SK-N-MC (cell line): ENCODE data around the gene NCKAP5.

Experiments used
- DNase-seq: peaks from one replicate; pipeline ENCODE4 v3.0.0-alpha.2; 2011; ENCODE audit warnings: low read depth, low spot score
- H3K27ac ChIP-seq: fragments of 200-600 bp; sonication (generic); 2 replicates; pipeline ENCODE4 v1.5.1; 2016; ENCODE audit warnings: mixed run types
- H3K36me3 ChIP-seq: fragments of 200-600 bp; sonication (generic); 2 replicates; pipeline ENCODE4 v1.6.1; 2017; ENCODE audit warnings: antibody characterized with exemption, low read length, mixed read lengths; ENCODE audit not compliant: insufficient read depth
- H3K4me3 ChIP-seq: fragments of 200-600 bp; sonication (generic); 2 replicates; pipeline ENCODE4 v1.5.1; 2016
- H3K9ac ChIP-seq: fragments of 200-600 bp; sonication (generic); 2 replicates; pipeline ENCODE4 v1.8.0; 2017; ENCODE audit warnings: mixed run types, mixed read lengths; ENCODE audit not compliant: insufficient read length
- H3K9me3 ChIP-seq: fragments of 200-600 bp; sonication (generic); 2 replicates; pipeline ENCODE4 v1.6.1; 2017; ENCODE audit warnings: low read depth, mild to moderate bottlenecking, antibody characterized with exemption, low read length, moderate library complexity, mixed read lengths
- EZH2 ChIP-seq: fragments of 200-600 bp; sonication (generic); IDR thresholded peaks from one replicate; pipeline ENCODE4 v1.6.1; 2017; ENCODE audit warnings: antibody characterized with exemption
- FOXP2 ChIP-seq: optimal IDR thresholded peaks from 2 replicates; pipeline ENCODE3; 2011; ENCODE audit warnings: mild to moderate bottlenecking, moderate library complexity; ENCODE audit not compliant: insufficient read depth; ENCODE audit errors: extremely low read length, control extremely low read depth
- POLR2AphosphoS5 ChIP-seq: IDR thresholded peaks from 2 replicates; pipeline ENCODE4 v1.6.1; 2012; ENCODE audit warnings: mild to moderate bottlenecking, low read depth, low read length, borderline replicate concordance

The NCKAP5 gene

GRCh38 chr2:133266926-133267590, 301.2 kb downstream of the NCKAP5 start:
- H3K9ac ChIP-seq = peak overlapping the region; percentile 72
- peak overlapping the region; percentile 83 for H3K4me3 ChIP-seq
- no peak for DNase-seq
- TF ChIP-seq POLR2AphosphoS5 = no peak
- no peak for TF ChIP-seq EZH2
- no peak for TF ChIP-seq FOXP2
- H3K9me3 ChIP-seq = no peaks in the 10 kb centered on the region
- H3K27ac ChIP-seq = no peak overlapping the region
- no peaks in the 10 kb centered on the region for H3K36me3 ChIP-seq

- Histone ChIP-seq H3K4me3 (peak overlapping the region; percentile 83), H3K27ac (no peak overlapping the region), H3K9me3 (no peaks in the 10 kb centered on the region), H3K9ac (peak overlapping the region; percentile 72), H3K36me3 (no peaks in the 10 kb centered on the region)
- no peak for DNase-seq
- TF ChIP-seq FOXP2 = no peak
- TF ChIP-seq POLR2AphosphoS5 = peak; percentile 24; the same call in 1 of the 2 replicates
Measured at GRCh38 chr2:133266041-133266925, 302.0 kb downstream of the NCKAP5 start.

DNA sequence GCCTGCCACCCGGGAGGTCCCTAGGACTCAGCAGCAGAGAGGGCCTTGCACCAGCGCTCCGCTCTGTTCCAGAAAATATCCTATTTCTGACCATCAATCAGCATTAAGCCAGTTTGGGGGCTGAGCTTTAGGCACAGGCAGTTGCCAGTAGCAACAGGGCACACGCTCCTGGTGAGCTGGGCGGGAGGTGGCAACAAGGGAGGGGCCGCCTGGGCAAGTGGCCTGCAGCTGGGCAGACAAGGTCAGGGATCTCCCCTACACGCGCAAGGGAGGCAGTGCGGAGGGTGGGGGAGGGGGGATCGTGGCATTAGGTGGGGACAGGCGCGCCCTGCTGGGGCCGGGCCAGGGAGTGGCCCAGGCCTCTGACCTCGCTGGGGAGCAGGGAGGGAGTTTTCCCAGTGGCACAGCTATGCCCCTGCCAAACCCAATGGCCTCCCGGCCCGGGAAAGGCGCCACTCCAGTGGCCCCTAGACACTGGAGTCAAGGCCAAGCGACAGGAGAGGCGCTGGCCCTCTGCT, 302.8 kb downstream of the NCKAP5 start:
- Histone ChIP-seq H3K36me3 (no peaks in the 10 kb centered on the region), H3K9ac (no peak overlapping the region), H3K9me3 (no peaks in the 10 kb centered on the region), H3K27ac (no peak overlapping the region), H3K4me3 (peak overlapping the region; percentile 83)
- no peak for TF ChIP-seq EZH2
- no peak for TF ChIP-seq POLR2AphosphoS5
- TF ChIP-seq FOXP2 = no peak
- no peak for DNase-seq

DNA sequence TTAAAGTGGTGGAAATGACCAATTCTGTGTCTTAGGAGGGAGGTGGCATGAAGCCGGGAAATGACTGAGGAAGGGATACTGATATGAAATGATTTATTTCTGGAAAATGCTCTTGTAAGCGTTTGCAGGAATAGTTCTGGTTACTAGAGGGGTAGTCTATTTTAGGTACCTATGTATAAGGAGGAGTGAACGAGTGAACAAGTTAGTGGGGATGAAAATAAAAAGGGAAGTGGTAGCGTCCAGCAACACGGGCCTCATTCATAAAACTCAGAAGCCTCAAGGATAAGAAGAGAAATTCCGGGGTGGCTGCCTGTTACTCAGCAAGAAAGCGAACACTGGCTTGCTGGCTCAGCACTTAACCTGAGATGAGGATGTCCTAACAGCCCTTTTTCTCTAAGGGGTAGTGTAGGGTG, 303.3 kb downstream of the NCKAP5 start:
- no peak for DNase-seq
- Histone ChIP-seq H3K4me3 (peak overlapping the region; percentile 83), H3K27ac (no peak overlapping the region), H3K9ac (peak overlapping the region; percentile 2), H3K9me3 (no peaks in the 10 kb centered on the region), H3K36me3 (no peaks in the 10 kb centered on the region)
- no peak for TF ChIP-seq EZH2
- no peak for TF ChIP-seq FOXP2
- TF ChIP-seq POLR2AphosphoS5 = no peak

GRCh38 chr2:133262893-133263292, 305.4 kb downstream of the NCKAP5 start:
- Histone ChIP-seq H3K27ac (peak overlapping the region; percentile 76; the same call in 1 of the 2 replicates), H3K9me3 (no peaks in the 10 kb centered on the region), H3K4me3 (peak overlapping the region; percentile 83; the same call in 1 of the 2 replicates), H3K9ac (no peak overlapping the region), H3K36me3 (no peaks in the 10 kb centered on the region)
- no peak for DNase-seq
- no peak for TF ChIP-seq FOXP2
- TF ChIP-seq EZH2 = no peak
- TF ChIP-seq POLR2AphosphoS5 = no peak

DNA sequence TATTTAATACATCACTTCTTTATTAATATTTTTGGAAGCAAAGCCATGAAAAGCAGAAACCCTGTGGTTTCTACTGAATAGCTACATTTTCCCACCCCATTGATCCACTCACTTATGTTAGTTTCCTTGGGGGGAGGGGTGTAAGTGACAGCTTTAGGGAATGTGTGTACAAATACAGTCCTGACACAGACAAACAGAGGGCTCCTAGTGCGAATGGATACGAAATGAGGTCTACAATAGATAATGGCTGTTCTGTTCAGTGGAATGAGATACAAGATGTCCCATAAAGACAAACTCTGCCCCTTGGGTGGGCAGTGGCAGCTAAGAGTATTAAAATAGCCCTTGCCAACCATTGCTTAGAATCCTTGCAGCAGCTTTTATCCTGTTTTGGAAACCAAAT, 312.9 kb downstream of the NCKAP5 start:
- no peak overlapping the region for H3K9ac ChIP-seq
- no peaks in the 10 kb centered on the region for H3K9me3 ChIP-seq
- DNase-seq = no peak
- peaks cover 4% of the 10 kb centered on the region; the same call in 1 of the 2 replicates for H3K36me3 ChIP-seq
- H3K4me3 ChIP-seq = no peak overlapping the region
- no peak overlapping the region for H3K27ac ChIP-seq
- TF ChIP-seq EZH2 (no peak), POLR2AphosphoS5 (no peak), FOXP2 (no peak)

GRCh38 chr2:133253793-133254192, 314.5 kb downstream of the NCKAP5 start:
- no peak overlapping the region for H3K9ac ChIP-seq
- no peak overlapping the region for H3K27ac ChIP-seq
- DNase-seq = no peak
- H3K36me3 ChIP-seq = peaks cover 4% of the 10 kb centered on the region; the same call in 1 of the 2 replicates
- TF ChIP-seq POLR2AphosphoS5 = no peak
- TF ChIP-seq EZH2 = no peak
- no peak for TF ChIP-seq FOXP2
- H3K9me3 ChIP-seq = no peaks in the 10 kb centered on the region
- H3K4me3 ChIP-seq = no peak overlapping the region

DNA sequence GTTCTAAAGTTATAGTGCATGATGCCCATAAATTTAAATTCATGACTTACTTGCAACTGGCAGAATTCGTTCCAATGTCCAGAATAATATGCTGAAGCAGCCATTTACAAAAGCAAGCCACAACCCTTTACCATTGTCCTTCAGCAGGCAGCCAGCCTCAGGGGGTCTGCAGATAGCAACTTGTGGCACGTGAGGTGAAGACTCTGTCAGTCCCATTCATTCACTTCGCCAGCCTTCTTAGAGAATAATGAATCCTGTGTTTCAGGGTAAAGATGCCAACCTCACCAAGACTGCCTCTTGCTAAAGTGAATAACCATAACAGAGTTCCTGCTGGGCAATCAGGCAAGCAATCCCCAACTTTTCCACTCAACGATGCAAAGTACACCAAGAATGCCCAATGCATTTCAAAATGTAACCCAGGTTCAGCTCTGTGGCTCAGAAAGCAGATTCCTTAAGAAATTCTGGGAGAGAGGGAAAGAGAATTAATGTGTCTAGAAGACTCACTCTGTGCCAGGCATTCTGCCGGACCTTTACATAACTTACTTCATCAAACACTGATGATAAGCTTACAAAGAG, 315.4 kb downstream of the NCKAP5 start:
- Histone ChIP-seq H3K36me3 (peaks cover 4% of the 10 kb centered on the region; the same call in 1 of the 2 replicates), H3K9ac (no peak overlapping the region), H3K9me3 (no peaks in the 10 kb centered on the region), H3K4me3 (no peak overlapping the region), H3K27ac (no peak overlapping the region)
- DNase-seq = no peak
- TF ChIP-seq EZH2 = no peak
- TF ChIP-seq POLR2AphosphoS5 = no peak
- no peak for TF ChIP-seq FOXP2
